GM23338 (cell line): ENCODE measurements around the gene RAC2. TPM values are rescaled to one million over a fixed set of nuclear protein-coding genes. Genes with fewer than 3 reads are reported as not detected.

Source experiments
- ATAC-seq: fragments of 200-7000 bp; cut with Tn5 transposase; 3 replicates; pipeline ENCODE4 v1.9.1; 2020
- DNase-seq: peaks from one replicate; pipeline ENCODE4 v3.0.0-alpha.2; 2015; ENCODE audit warnings: low spot score
- H2AFZ ChIP-seq: fragments of 200-600 bp; sonication (generic); 2 replicates; pipeline ENCODE4 v1.8.0; 2016; ENCODE audit warnings: antibody characterized with exemption, mild to moderate bottlenecking, moderate library complexity
- H3F3A ChIP-seq: fragments of 200-600 bp; sonication (generic); replicated peaks from 2 replicates; pipeline ENCODE4 v1.8.0; 2017; ENCODE audit warnings: antibody characterized with exemption, mixed run types, low read depth
- H3K27ac ChIP-seq: fragments of 200-600 bp; sonication (generic); 2 replicates; pipeline ENCODE4 v1.6.1; 2016; ENCODE audit warnings: low read depth
- H3K27me3 ChIP-seq: fragments of 200-600 bp; sonication (generic); 2 replicates; pipeline ENCODE4 v1.8.0; 2016; ENCODE audit warnings: mild to moderate bottlenecking, mixed run types, moderate library complexity; ENCODE audit not compliant: insufficient read depth
- H3K36me3 ChIP-seq: fragments of 200-600 bp; sonication (generic); 2 replicates; pipeline ENCODE4 v1.8.0; 2016; ENCODE audit warnings: mild to moderate bottlenecking; ENCODE audit not compliant: insufficient read depth
- H3K4me1 ChIP-seq: fragments of 200-600 bp; sonication (generic); 2 replicates; pipeline ENCODE4 v1.8.0; 2016; ENCODE audit warnings: mild to moderate bottlenecking, moderate library complexity; ENCODE audit not compliant: insufficient read depth
- H3K4me2 ChIP-seq: fragments of 200-600 bp; sonication (generic); 2 replicates; pipeline ENCODE4 v1.7.1; 2017; ENCODE audit warnings: mixed run types
- H3K4me3 ChIP-seq: fragments of 200-600 bp; sonication (generic); 2 replicates; pipeline ENCODE4 v1.6.1; 2016; ENCODE audit warnings: mixed run types
- H3K79me2 ChIP-seq: fragments of 200-600 bp; sonication (generic); replicated peaks from 2 replicates; pipeline ENCODE4 v1.8.0; 2017; ENCODE audit warnings: mild to moderate bottlenecking; ENCODE audit not compliant: insufficient read depth
- H3K9me2 ChIP-seq: fragments of 200-600 bp; sonication (generic); 2 replicates; pipeline ENCODE4 v1.8.0; 2017; ENCODE audit not compliant: insufficient read depth
- H4K20me1 ChIP-seq: fragments of 200-600 bp; sonication (generic); replicated peaks from 2 replicates; pipeline ENCODE4 v1.8.0; 2017; ENCODE audit warnings: mild to moderate bottlenecking; ENCODE audit not compliant: insufficient read depth
- H3K27ac Mint-ChIP-seq: 2 replicates; pipeline ENCODE4 v1.8.0; 2020; ENCODE audit warnings: inconsistent platforms, mild to moderate bottlenecking, moderate library complexity, mixed read lengths
- H3K27me3 Mint-ChIP-seq: 3 replicates; pipeline ENCODE4 v1.8.0; 2022; ENCODE audit warnings: low read depth, mild to moderate bottlenecking, moderate library complexity, mixed read lengths, inconsistent platforms; ENCODE audit not compliant: insufficient read depth, poor library complexity
- H3K36me3 Mint-ChIP-seq: 3 replicates; pipeline ENCODE4 v1.8.0; 2021; ENCODE audit warnings: low read depth, mild to moderate bottlenecking, inconsistent platforms, moderate library complexity, mixed read lengths
- H3K4me1 Mint-ChIP-seq: 3 replicates; pipeline ENCODE4 v1.8.0; 2020; ENCODE audit warnings: mild to moderate bottlenecking, inconsistent platforms, mixed read lengths
- H3K4me3 Mint-ChIP-seq: 3 replicates; pipeline ENCODE4 v1.8.0; 2021; ENCODE audit warnings: moderate library complexity, mild to moderate bottlenecking, inconsistent platforms, mixed read lengths
- H3K9me3 Mint-ChIP-seq: 3 replicates; pipeline ENCODE4 v1.8.0; 2020; ENCODE audit warnings: moderate library complexity, mild to moderate bottlenecking, inconsistent platforms, mixed read lengths
- CREB1 ChIP-seq: fragments of 250-450 bp; sonication (Bioruptor Pico); IDR thresholded peaks from 2 replicates; pipeline ENCODE4 v1.5.0; 2020; ENCODE audit warnings: low read depth, mild to moderate bottlenecking, moderate library complexity
- EZH2 ChIP-seq: fragments of 200-600 bp; sonication (generic); IDR thresholded peaks from one replicate; pipeline ENCODE4 v1.8.0; 2017; ENCODE audit warnings: antibody characterized with exemption, mild to moderate bottlenecking, low read depth; ENCODE audit not compliant: unreplicated experiment
- EZH2phosphoT487 ChIP-seq: fragments of 200-600 bp; sonication (generic); IDR thresholded peaks from one replicate; pipeline ENCODE4 v1.8.1; 2018; ENCODE audit warnings: antibody characterized with exemption; ENCODE audit not compliant: unreplicated experiment
- JUNB ChIP-seq: IDR thresholded peaks from one replicate; pipeline ENCODE4 v1.6.1; 2016; ENCODE audit warnings: antibody characterized with exemption; ENCODE audit not compliant: unreplicated experiment
- NANOG ChIP-seq: IDR thresholded peaks from 2 replicates; pipeline ENCODE4 v1.6.1; 2016; ENCODE audit warnings: antibody characterized with exemption, borderline replicate concordance
- POLR2AphosphoS5 ChIP-seq: IDR thresholded peaks from 2 replicates; pipeline ENCODE4 v1.6.1; 2016; ENCODE audit warnings: antibody characterized with exemption, low read depth
- STAT1 ChIP-seq: IDR thresholded peaks from one replicate; pipeline ENCODE4 v1.6.1; 2016; ENCODE audit warnings: antibody characterized with exemption; ENCODE audit not compliant: unreplicated experiment
- ZNF114 ChIP-seq: fragments of 250-450 bp; sonication (Bioruptor Pico); IDR thresholded peaks from 2 replicates; pipeline ENCODE4 v1.5.0; 2020; ENCODE audit warnings: mild to moderate bottlenecking, moderate library complexity
- ZNF331 ChIP-seq: fragments of 250-450 bp; sonication (Bioruptor Pico); IDR thresholded peaks from 2 replicates; pipeline ENCODE4 v1.5.0; 2020; ENCODE audit warnings: low read depth, mild to moderate bottlenecking, moderate library complexity
- polyA plus RNA-seq: library from polyadenylated mRNA; unstranded; fragments of >200 nt; fragmentation: Nextera tagmentation; extraction: Ambion mirVana; gene quantifications from 2 replicates; pipeline ENCODE4 v1.2.1, GENCODE V29; 2016
- total RNA-seq: library from RNA; depleted of rRNA; stranded (reverse); fragments of >200 nt; shearing (Covaris generic); gene quantifications from 2 replicates; pipeline ENCODE4 v1.2.3, GENCODE V29; 2014
- TF ChIP-seq, protein P1 (sequence below): IDR thresholded peaks from one replicate; pipeline ENCODE4 v1.6.1; 2018; ENCODE audit warnings: antibody characterized with exemption; ENCODE audit not compliant: unreplicated experiment
- TF ChIP-seq, protein P2 (sequence below), 2 experiments: fragments of 200-600 bp in 1 of 2; sonication (generic) in 1 of 2; conservative IDR thresholded peaks; 2 replicates each; pipeline versions ENCODE4 v1.5.1 to v1.6.1; 2016 to 2017; ENCODE audit warnings: antibody characterized with exemption in 2 of 2, low read depth in 2 of 2, mild to moderate bottlenecking in 2 of 2, moderate library complexity in 1 of 2
- TF ChIP-seq, protein P3 (sequence below): IDR thresholded peaks from 2 replicates; pipeline ENCODE4 v1.6.1; 2016; ENCODE audit warnings: antibody characterized with exemption
- TF ChIP-seq, protein P4 (sequence below): fragments of 250-450 bp; sonication (Bioruptor Pico); IDR thresholded peaks from 2 replicates; pipeline ENCODE4 v1.5.0; 2020; ENCODE audit warnings: mild to moderate bottlenecking, moderate library complexity

RAC2 gene
- total and polyA plus RNA-seq, 2 experiments from 2014 or later = 2.4 to 2.7 TPM

DNA sequence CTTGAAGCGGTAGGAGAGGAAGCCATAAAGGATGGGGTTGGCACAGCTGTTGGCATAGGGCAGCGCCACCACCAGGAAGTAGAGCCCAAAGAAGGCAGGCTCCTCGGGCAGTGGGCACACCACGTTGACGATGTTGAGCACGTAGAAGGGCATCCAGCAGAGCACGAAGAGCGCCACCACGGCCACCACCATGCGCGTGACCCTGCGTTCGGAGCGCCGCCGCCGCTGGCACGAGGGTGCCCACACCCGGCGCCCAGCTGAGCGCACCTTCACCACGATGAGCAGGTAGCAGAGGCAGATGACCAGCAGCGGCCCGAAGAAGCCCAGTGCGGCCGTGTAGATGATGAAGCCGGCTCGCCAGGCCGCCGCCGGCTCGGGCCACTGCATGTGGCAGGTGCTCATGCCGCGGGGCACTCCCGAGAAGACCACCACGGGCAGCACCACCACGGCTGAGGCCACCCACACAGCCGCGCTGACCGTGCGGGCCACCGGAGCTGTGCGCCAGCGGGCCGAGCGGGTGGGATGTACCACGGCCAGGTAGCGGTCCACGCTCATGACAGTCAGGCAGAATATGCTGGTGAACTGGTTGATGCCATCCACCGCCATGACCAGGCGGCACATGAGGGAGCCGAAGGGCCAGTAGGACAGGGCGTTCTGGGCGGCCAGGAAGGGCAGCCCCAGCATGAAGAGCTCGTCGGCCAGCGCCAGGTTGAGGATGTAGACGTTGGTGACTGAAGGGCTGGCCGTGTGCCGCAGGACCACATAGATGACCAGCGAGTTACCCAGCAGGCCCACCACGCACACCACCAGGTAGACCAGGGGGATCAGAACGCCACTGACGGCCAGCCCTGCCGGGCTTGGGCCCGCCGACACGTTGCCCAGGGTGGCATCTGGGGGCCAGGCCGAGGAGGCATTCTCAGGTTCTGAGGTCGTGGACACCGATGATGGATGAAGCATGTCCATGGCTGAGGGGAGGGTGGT is 36.9 kb downstream of the RAC2 start:
- no peak overlapping the region for H2AFZ ChIP-seq
- ATAC-seq = no peak

More for the DNA sequence above, 36.9 kb downstream of the RAC2 start:
- no peak overlapping the region for H3K4me3 ChIP-seq
- Mint-ChIP-seq H3K4me1 (peaks cover 5% of the 10 kb centered on the region), H3K36me3 (no peaks in the 10 kb centered on the region), H3K27me3 (peaks cover 12% of the 10 kb centered on the region), H3K4me3 (no peak overlapping the region), H3K27ac (no peak overlapping the region), H3K9me3 (no peaks in the 10 kb centered on the region)
- no peaks in the 10 kb centered on the region for H3F3A ChIP-seq
- no peaks in the 10 kb centered on the region for H4K20me1 ChIP-seq
- H3K79me2 ChIP-seq = no peaks in the 10 kb centered on the region
- H3K36me3 ChIP-seq = no peaks in the 10 kb centered on the region
- H3K27ac ChIP-seq = no peak overlapping the region
- no peaks in the 10 kb centered on the region for H3K9me2 ChIP-seq
- no peak for DNase-seq
- peaks cover 4% of the 10 kb centered on the region; the same call in 1 of the 2 replicates for H3K4me1 ChIP-seq
- TF ChIP-seq, protein P1, sequence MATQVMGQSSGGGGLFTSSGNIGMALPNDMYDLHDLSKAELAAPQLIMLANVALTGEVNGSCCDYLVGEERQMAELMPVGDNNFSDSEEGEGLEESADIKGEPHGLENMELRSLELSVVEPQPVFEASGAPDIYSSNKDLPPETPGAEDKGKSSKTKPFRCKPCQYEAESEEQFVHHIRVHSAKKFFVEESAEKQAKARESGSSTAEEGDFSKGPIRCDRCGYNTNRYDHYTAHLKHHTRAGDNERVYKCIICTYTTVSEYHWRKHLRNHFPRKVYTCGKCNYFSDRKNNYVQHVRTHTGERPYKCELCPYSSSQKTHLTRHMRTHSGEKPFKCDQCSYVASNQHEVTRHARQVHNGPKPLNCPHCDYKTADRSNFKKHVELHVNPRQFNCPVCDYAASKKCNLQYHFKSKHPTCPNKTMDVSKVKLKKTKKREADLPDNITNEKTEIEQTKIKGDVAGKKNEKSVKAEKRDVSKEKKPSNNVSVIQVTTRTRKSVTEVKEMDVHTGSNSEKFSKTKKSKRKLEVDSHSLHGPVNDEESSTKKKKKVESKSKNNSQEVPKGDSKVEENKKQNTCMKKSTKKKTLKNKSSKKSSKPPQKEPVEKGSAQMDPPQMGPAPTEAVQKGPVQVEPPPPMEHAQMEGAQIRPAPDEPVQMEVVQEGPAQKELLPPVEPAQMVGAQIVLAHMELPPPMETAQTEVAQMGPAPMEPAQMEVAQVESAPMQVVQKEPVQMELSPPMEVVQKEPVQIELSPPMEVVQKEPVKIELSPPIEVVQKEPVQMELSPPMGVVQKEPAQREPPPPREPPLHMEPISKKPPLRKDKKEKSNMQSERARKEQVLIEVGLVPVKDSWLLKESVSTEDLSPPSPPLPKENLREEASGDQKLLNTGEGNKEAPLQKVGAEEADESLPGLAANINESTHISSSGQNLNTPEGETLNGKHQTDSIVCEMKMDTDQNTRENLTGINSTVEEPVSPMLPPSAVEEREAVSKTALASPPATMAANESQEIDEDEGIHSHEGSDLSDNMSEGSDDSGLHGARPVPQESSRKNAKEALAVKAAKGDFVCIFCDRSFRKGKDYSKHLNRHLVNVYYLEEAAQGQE = no peak
- TF ChIP-seq EZH2phosphoT487 (no peak), STAT1 (no peak), JUNB (no peak), NANOG (no peak), POLR2AphosphoS5 (no peak), ZNF331 (CRISPR knock-in tag) (no peak), ZNF114 (CRISPR knock-in tag) (no peak), EZH2 (no peak), CREB1 (no peak)
- TF ChIP-seq, protein P2, sequence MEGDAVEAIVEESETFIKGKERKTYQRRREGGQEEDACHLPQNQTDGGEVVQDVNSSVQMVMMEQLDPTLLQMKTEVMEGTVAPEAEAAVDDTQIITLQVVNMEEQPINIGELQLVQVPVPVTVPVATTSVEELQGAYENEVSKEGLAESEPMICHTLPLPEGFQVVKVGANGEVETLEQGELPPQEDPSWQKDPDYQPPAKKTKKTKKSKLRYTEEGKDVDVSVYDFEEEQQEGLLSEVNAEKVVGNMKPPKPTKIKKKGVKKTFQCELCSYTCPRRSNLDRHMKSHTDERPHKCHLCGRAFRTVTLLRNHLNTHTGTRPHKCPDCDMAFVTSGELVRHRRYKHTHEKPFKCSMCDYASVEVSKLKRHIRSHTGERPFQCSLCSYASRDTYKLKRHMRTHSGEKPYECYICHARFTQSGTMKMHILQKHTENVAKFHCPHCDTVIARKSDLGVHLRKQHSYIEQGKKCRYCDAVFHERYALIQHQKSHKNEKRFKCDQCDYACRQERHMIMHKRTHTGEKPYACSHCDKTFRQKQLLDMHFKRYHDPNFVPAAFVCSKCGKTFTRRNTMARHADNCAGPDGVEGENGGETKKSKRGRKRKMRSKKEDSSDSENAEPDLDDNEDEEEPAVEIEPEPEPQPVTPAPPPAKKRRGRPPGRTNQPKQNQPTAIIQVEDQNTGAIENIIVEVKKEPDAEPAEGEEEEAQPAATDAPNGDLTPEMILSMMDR (conservative IDR thresholded peaks at IDR 0.05; ENCODE audit: low read depth in 2 of 2) = no peak
- TF ChIP-seq, protein P3, sequence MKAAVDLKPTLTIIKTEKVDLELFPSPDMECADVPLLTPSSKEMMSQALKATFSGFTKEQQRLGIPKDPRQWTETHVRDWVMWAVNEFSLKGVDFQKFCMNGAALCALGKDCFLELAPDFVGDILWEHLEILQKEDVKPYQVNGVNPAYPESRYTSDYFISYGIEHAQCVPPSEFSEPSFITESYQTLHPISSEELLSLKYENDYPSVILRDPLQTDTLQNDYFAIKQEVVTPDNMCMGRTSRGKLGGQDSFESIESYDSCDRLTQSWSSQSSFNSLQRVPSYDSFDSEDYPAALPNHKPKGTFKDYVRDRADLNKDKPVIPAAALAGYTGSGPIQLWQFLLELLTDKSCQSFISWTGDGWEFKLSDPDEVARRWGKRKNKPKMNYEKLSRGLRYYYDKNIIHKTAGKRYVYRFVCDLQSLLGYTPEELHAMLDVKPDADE = no peak
- TF ChIP-seq, protein P4, sequence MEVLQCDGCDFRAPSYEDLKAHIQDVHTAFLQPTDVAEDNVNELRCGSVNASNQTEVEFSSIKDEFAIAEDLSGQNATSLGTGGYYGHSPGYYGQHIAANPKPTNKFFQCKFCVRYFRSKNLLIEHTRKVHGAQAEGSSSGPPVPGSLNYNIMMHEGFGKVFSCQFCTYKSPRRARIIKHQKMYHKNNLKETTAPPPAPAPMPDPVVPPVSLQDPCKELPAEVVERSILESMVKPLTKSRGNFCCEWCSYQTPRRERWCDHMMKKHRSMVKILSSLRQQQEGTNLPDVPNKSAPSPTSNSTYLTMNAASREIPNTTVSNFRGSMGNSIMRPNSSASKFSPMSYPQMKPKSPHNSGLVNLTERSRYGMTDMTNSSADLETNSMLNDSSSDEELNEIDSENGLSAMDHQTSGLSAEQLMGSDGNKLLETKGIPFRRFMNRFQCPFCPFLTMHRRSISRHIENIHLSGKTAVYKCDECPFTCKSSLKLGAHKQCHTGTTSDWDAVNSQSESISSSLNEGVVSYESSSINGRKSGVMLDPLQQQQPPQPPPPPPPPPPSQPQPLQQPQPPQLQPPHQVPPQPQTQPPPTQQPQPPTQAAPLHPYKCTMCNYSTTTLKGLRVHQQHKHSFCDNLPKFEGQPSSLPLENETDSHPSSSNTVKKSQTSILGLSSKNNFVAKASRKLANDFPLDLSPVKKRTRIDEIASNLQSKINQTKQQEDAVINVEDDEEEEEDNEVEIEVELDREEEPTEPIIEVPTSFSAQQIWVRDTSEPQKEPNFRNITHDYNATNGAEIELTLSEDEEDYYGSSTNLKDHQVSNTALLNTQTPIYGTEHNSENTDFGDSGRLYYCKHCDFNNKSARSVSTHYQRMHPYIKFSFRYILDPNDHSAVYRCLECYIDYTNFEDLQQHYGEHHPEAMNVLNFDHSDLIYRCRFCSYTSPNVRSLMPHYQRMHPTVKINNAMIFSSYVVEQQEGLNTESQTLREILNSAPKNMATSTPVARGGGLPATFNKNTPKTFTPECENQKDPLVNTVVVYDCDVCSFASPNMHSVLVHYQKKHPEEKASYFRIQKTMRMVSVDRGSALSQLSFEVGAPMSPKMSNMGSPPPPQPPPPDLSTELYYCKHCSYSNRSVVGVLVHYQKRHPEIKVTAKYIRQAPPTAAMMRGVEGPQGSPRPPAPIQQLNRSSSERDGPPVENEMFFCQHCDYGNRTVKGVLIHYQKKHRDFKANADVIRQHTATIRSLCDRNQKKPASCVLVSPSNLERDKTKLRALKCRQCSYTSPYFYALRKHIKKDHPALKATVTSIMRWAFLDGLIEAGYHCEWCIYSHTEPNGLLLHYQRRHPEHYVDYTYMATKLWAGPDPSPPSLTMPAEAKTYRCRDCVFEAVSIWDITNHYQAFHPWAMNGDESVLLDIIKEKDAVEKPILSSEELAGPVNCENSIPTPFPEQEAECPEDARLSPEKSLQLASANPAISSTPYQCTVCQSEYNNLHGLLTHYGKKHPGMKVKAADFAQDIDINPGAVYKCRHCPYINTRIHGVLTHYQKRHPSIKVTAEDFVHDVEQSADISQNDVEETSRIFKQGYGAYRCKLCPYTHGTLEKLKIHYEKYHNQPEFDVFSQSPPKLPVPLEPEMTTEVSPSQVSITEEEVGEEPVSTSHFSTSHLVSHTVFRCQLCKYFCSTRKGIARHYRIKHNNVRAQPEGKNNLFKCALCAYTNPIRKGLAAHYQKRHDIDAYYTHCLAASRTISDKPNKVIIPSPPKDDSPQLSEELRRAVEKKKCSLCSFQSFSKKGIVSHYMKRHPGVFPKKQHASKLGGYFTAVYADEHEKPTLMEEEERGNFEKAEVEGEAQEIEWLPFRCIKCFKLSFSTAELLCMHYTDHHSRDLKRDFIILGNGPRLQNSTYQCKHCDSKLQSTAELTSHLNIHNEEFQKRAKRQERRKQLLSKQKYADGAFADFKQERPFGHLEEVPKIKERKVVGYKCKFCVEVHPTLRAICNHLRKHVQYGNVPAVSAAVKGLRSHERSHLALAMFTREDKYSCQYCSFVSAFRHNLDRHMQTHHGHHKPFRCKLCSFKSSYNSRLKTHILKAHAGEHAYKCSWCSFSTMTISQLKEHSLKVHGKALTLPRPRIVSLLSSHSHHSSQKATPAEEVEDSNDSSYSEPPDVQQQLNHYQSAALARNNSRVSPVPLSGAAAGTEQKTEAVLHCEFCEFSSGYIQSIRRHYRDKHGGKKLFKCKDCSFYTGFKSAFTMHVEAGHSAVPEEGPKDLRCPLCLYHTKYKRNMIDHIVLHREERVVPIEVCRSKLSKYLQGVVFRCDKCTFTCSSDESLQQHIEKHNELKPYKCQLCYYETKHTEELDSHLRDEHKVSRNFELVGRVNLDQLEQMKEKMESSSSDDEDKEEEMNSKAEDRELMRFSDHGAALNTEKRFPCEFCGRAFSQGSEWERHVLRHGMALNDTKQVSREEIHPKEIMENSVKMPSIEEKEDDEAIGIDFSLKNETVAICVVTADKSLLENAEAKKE (CRISPR knock-in tag) = no peak
- no peaks in the 10 kb centered on the region for H3K27me3 ChIP-seq
- no peak overlapping the region for H3K4me2 ChIP-seq
